ENCODE results near the gene P2RY2. TPM values are rescaled to one million over a fixed set of nuclear protein-coding genes. Genes with fewer than 3 reads are reported as not detected.

The P2RY2 gene
- total and polyA plus RNA-seq, 4 donors = 1.8 to 3.7 (median 2.2) TPM

DNA sequence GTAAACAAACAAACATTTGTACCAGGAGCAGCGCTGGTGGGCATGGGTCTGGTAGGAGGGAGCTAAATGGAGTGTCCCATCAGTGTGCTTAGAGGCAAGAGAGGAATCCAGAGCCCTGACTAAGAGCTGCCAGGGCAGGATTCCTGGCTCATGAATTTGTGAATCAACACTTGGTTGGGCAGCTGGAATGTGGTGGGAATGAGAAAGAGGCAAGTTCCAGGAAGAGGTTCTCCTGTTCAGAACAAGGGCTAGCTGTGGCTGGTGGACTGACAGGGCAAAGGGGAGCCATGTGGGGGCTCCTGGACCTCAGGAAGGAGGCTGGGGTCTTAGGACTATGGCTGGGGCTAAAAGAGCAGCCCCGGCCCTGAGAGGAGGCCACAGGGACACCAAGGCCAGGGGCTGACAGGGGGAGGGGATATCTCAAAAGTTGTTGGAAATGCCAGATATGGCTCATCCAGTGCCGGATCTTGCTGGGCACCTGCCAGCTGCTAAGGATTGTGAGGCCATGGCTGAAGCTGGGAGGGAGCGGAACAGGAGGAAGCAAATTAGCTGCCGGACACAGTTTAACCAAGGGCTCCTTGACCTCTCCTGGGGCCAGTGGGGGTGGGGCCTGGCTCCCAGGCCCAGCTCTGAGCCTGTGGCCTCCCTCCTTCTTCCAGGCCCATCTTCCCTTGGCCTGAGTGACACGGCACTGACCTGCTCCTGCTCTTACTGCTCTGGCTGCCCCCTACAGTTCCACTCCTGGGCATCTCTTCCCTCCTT is 39.4 kb downstream of the P2RY2 start:
- peak overlapping the region; percentile 45 to 46 for H3K27ac ChIP-seq (ENCODE audit: low read depth in 1 of 2, low read length in 2 of 2)
- H3K4me3 ChIP-seq (ENCODE audit: low read depth in 1 of 3, low read length in 3 of 3) = no peak overlapping the region
- H3K9ac ChIP-seq (ENCODE audit: low read depth in 1 of 2, low read length in 2 of 2) = no peak overlapping the region

DNA sequence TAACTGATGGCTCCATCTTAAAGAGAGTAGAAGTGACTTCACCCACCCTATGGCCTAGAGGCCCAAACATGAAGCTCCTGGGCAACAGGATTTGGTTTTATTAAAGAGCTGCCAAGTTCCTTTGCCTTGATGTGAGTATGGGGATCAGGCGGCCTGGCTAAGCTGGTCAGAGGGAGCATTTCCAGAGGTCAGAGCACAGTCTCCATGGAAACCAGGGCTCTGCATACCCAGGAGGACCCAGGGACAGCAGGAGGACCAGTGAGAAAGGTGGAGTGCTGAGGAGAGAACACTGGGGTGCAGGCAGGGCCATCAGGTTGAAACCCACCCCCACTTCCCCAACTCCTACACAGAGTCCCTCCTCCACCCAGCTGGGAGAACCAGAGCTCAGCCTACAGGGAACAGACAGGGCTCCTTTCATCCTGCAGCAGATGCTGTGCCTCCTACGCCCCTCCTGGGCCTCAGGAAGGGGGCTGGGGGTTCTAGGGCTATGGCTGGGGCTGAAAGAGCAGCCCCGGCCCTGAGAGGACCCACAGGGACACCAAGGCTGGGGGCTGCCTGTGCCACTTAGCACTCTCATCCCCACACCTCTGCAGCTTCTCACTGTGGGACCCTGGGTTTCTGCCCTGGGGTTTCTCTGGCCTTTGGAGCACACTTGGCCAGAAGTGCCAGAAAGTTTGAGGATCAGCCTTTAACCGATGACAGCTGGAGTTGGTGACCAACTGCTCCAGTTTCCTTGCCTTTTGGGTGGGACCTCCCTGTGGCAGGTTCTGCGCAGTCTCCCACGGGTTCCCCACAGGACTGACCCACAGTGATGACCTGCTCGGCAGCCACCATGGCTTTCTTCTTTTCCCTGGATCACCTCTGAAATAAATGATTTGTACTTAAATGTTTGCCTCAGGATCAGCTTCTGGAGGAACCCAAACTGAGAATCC is 40.3 kb downstream of the P2RY2 start:
- peaks cover 0 to 4% (median 0%) of the 10 kb centered on the region in 4 donors for H3K4me1 ChIP-seq (ENCODE audit: control insufficient read depth in 4 of 4, insufficient read depth in 4 of 4, low read length in 3 of 4)
- WGBS = 91% methylated on average over 7 of the region's 7 CpGs
- DNase-seq (ENCODE audit: low spot score) = no peak

More for the DNA sequence above, 39.4 kb downstream of the P2RY2 start:
- H3K36me3 ChIP-seq (ENCODE audit: control insufficient read depth in 4 of 4, insufficient read depth in 3 of 4, low read depth in 1 of 4, low read length in 3 of 4) = no peaks in the 10 kb centered on the region
- TF ChIP-seq NR2F2 (IDR thresholded peaks at IDR 0.05) (peak; percentile 67), HNF4A (conservative IDR thresholded peaks at IDR 0.05) (no peak), GABPA (IDR thresholded peaks at IDR 0.05 in 1 of 2, conservative IDR thresholded peaks at IDR 0.05 in 1 of 2) (no peak), JUND (IDR thresholded peaks at IDR 0.05) (no peak), EGR1 (IDR thresholded peaks at IDR 0.05; ENCODE audit: low read depth in 2 of 2) (no peak)
- TF ChIP-seq, protein P1, sequence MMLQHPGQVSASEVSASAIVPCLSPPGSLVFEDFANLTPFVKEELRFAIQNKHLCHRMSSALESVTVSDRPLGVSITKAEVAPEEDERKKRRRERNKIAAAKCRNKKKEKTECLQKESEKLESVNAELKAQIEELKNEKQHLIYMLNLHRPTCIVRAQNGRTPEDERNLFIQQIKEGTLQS (IDR thresholded peaks at IDR 0.05) = no peak
- no peaks in the 10 kb centered on the region for H3K27me3 ChIP-seq (ENCODE audit: control insufficient read depth in 4 of 4, insufficient read depth in 4 of 4, low read length in 3 of 4)
- H3K9me3 ChIP-seq (ENCODE audit: control insufficient read depth in 4 of 4, low read length in 3 of 4) = no peaks in the 10 kb centered on the region
- no peak for DNase-seq (ENCODE audit: low spot score)
- H3K4me1 ChIP-seq (ENCODE audit: control insufficient read depth in 4 of 4, insufficient read depth in 4 of 4, low read length in 3 of 4) = peaks cover 0 to 4% (median 0%) of the 10 kb centered on the region in 4 donors
- 79% methylated on average over 6 of the region's 6 CpGs for WGBS

More for the DNA sequence above, 40.3 kb downstream of the P2RY2 start:
- Histone ChIP-seq H3K9me3 (ENCODE audit: control insufficient read depth in 4 of 4, low read length in 3 of 4) (no peaks in the 10 kb centered on the region), H3K4me3 (ENCODE audit: low read depth in 1 of 3, low read length in 3 of 3) (no peak overlapping the region), H3K9ac (ENCODE audit: low read depth in 1 of 2, low read length in 2 of 2) (no peak overlapping the region), H3K27ac (ENCODE audit: low read depth in 1 of 2, low read length in 2 of 2) (peak overlapping the region; percentile 45 to 46), H3K27me3 (ENCODE audit: control insufficient read depth in 4 of 4, insufficient read depth in 4 of 4, low read length in 3 of 4) (peaks cover 0 to 4% (median under 1%) of the 10 kb centered on the region in 4 donors), H3K36me3 (ENCODE audit: control insufficient read depth in 4 of 4, insufficient read depth in 3 of 4, low read depth in 1 of 4, low read length in 3 of 4) (no peaks in the 10 kb centered on the region)
- TF ChIP-seq HNF4A (conservative IDR thresholded peaks at IDR 0.05) (no peak), EGR1 (IDR thresholded peaks at IDR 0.05; ENCODE audit: low read depth in 2 of 2) (no peak), RAD21 (IDR thresholded peaks at IDR 0.05) (no peak), RXRA (IDR thresholded peaks at IDR 0.05) (no peak), YY1 (IDR thresholded peaks at IDR 0.05) (no peak), FOXA2 (IDR thresholded peaks at IDR 0.05) (no peak), JUND (IDR thresholded peaks at IDR 0.05) (no peak), SP1 (IDR thresholded peaks at IDR 0.05) (no peak), GABPA (IDR thresholded peaks at IDR 0.05 in 1 of 2, conservative IDR thresholded peaks at IDR 0.05 in 1 of 2) (no peak), TAF1 (conservative IDR thresholded peaks at IDR 0.05) (no peak), HNF4G (IDR thresholded peaks at IDR 0.05) (no peak), FOXA1 (IDR thresholded peaks at IDR 0.05) (no peak), NR2F2 (IDR thresholded peaks at IDR 0.05) (no peak)
- TF ChIP-seq, protein P2, sequence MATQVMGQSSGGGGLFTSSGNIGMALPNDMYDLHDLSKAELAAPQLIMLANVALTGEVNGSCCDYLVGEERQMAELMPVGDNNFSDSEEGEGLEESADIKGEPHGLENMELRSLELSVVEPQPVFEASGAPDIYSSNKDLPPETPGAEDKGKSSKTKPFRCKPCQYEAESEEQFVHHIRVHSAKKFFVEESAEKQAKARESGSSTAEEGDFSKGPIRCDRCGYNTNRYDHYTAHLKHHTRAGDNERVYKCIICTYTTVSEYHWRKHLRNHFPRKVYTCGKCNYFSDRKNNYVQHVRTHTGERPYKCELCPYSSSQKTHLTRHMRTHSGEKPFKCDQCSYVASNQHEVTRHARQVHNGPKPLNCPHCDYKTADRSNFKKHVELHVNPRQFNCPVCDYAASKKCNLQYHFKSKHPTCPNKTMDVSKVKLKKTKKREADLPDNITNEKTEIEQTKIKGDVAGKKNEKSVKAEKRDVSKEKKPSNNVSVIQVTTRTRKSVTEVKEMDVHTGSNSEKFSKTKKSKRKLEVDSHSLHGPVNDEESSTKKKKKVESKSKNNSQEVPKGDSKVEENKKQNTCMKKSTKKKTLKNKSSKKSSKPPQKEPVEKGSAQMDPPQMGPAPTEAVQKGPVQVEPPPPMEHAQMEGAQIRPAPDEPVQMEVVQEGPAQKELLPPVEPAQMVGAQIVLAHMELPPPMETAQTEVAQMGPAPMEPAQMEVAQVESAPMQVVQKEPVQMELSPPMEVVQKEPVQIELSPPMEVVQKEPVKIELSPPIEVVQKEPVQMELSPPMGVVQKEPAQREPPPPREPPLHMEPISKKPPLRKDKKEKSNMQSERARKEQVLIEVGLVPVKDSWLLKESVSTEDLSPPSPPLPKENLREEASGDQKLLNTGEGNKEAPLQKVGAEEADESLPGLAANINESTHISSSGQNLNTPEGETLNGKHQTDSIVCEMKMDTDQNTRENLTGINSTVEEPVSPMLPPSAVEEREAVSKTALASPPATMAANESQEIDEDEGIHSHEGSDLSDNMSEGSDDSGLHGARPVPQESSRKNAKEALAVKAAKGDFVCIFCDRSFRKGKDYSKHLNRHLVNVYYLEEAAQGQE (IDR thresholded peaks at IDR 0.05) = no peak
- TF ChIP-seq, protein P1 (IDR thresholded peaks at IDR 0.05) = no peak
- TF ChIP-seq, protein P3, sequence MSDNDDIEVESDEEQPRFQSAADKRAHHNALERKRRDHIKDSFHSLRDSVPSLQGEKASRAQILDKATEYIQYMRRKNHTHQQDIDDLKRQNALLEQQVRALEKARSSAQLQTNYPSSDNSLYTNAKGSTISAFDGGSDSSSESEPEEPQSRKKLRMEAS (IDR thresholded peaks at IDR 0.05) = no peak
- TF ChIP-seq, protein P4, sequence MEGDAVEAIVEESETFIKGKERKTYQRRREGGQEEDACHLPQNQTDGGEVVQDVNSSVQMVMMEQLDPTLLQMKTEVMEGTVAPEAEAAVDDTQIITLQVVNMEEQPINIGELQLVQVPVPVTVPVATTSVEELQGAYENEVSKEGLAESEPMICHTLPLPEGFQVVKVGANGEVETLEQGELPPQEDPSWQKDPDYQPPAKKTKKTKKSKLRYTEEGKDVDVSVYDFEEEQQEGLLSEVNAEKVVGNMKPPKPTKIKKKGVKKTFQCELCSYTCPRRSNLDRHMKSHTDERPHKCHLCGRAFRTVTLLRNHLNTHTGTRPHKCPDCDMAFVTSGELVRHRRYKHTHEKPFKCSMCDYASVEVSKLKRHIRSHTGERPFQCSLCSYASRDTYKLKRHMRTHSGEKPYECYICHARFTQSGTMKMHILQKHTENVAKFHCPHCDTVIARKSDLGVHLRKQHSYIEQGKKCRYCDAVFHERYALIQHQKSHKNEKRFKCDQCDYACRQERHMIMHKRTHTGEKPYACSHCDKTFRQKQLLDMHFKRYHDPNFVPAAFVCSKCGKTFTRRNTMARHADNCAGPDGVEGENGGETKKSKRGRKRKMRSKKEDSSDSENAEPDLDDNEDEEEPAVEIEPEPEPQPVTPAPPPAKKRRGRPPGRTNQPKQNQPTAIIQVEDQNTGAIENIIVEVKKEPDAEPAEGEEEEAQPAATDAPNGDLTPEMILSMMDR (IDR thresholded peaks at IDR 0.05; ENCODE audit: low read depth, low read length, missing input control) = no peak
- TF ChIP-seq, protein P5, sequence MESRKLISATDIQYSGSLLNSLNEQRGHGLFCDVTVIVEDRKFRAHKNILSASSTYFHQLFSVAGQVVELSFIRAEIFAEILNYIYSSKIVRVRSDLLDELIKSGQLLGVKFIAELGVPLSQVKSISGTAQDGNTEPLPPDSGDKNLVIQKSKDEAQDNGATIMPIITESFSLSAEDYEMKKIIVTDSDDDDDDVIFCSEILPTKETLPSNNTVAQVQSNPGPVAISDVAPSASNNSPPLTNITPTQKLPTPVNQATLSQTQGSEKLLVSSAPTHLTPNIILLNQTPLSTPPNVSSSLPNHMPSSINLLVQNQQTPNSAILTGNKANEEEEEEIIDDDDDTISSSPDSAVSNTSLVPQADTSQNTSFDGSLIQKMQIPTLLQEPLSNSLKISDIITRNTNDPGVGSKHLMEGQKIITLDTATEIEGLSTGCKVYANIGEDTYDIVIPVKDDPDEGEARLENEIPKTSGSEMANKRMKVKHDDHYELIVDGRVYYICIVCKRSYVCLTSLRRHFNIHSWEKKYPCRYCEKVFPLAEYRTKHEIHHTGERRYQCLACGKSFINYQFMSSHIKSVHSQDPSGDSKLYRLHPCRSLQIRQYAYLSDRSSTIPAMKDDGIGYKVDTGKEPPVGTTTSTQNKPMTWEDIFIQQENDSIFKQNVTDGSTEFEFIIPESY (IDR thresholded peaks at IDR 0.05) = no peak

Data from liver (tissue), 9 donors.